Raji (cell line): ENCODE results near the gene USF3.

Experiments
- POLR2A ChIP-seq: IDR thresholded peaks from 2 replicates; pipeline ENCODE4 v1.6.1; 2011; ENCODE audit warnings: low read depth, low read length, control low read depth; ENCODE audit not compliant: insufficient read depth

Gene USF3

GRCh38 chr3:113677737-113678136, 18.7 kb downstream of the USF3 start:
- no peak for TF ChIP-seq POLR2A

- no peak for TF ChIP-seq POLR2A
Measured at GRCh38 chr3:113676261-113676660, 20.2 kb downstream of the USF3 start.

GRCh38 chr3:113673593-113673992, 22.8 kb downstream of the USF3 start:
- no peak for TF ChIP-seq POLR2A

GRCh38 chr3:113668015-113668414, 28.4 kb downstream of the USF3 start:
- no peak for TF ChIP-seq POLR2A

GRCh38 chr3:113664523-113665094, 31.8 kb downstream of the USF3 start:
- TF ChIP-seq POLR2A = no peak

- TF ChIP-seq POLR2A = no peak
Measured at GRCh38 chr3:113663761-113664160, 32.7 kb downstream of the USF3 start.

GRCh38 chr3:113663324-113663750, 33.1 kb downstream of the USF3 start:
- no peak for TF ChIP-seq POLR2A

- no peak for TF ChIP-seq POLR2A
Measured at GRCh38 chr3:113662824-113663223, 33.6 kb downstream of the USF3 start.

- no peak for TF ChIP-seq POLR2A
Measured at GRCh38 chr3:113660896-113661295, 35.5 kb downstream of the USF3 start.

- no peak for TF ChIP-seq POLR2A
Measured at GRCh38 chr3:113660458-113660857, 36.0 kb downstream of the USF3 start.

GRCh38 chr3:113659996-113660395, 36.4 kb downstream of the USF3 start:
- no peak for TF ChIP-seq POLR2A

- peak; percentile 49; the same call in 1 of the 2 replicates for TF ChIP-seq POLR2A
Measured at GRCh38 chr3:113659101-113659541, 37.3 kb downstream of the USF3 start.

- no peak for TF ChIP-seq POLR2A
Measured at GRCh38 chr3:113658107-113658506, 38.3 kb downstream of the USF3 start.

GRCh38 chr3:113654851-113655250, 41.6 kb downstream of the USF3 start:
- TF ChIP-seq POLR2A = no peak

GRCh38 chr3:113654310-113654709, 42.1 kb downstream of the USF3 start:
- no peak for TF ChIP-seq POLR2A

- no peak for TF ChIP-seq POLR2A
Measured at GRCh38 chr3:113649174-113649845, 47.1 kb downstream of the USF3 start.

GRCh38 chr3:113648524-113648923, 47.9 kb downstream of the USF3 start:
- no peak for TF ChIP-seq POLR2A
